NCI-H2107 treated with DMSO at 0.1 percent for 48 hours (cell line): ENCODE data around the gene STAT5B.
"Not testable (repeated sequence)": the region's sequence is repeated elsewhere in the genome, so short reads cannot be mapped to it uniquely, and the experiment has no call there.

Source experiments
- DNase-seq: peaks from one replicate; lab custom pipeline; 2025; ENCODE audit not compliant: unreplicated experiment; lab: John Stamatoyannopoulos, UW

The STAT5B gene

DNA sequence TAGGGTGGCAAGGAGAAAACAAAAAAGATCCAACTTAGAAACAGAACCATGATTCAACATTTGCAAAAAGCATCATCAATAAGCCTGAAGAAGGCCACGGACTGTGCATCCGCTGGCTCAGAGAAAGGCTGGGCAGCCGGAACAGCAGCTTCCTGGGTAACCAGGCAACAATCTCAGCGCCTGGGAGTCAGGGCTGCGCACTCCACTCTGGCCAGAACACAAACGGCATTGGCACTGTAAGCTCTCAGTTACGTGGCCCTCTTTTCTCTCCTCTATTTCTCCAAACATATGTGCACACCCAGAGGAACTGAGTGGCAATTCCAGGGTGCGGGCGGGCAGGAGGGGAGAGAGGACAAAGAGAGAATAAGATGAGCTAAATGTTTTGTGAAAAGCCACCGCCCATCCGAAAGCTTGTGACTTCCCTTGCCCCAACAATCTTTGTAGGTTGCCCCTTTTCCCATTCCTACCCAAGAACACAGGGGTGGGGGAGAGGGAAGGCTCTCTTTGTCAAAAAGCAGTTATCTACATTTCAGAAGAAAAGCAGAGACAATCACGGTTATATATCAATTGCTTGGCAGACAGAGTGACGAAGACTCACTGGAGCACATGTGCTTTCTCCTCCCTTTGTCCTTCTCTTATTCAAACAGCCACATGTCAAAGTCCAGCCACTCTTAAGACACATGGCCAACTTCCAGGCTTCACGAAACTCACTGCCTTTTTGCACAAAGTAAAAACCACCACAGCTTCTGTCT lies 75.3 kb downstream of the STAT5B start:
- DNase-seq = no peak

GRCh38 chr17:42199416-42200011 lies 76.7 kb downstream of the STAT5B start:
- no peak for DNase-seq

- no peak for DNase-seq
Measured at GRCh38 chr17:42198897-42199296, 77.3 kb downstream of the STAT5B start.

- DNase-seq = no peak
Measured at GRCh38 chr17:42197564-42198156, 78.5 kb downstream of the STAT5B start.

DNA sequence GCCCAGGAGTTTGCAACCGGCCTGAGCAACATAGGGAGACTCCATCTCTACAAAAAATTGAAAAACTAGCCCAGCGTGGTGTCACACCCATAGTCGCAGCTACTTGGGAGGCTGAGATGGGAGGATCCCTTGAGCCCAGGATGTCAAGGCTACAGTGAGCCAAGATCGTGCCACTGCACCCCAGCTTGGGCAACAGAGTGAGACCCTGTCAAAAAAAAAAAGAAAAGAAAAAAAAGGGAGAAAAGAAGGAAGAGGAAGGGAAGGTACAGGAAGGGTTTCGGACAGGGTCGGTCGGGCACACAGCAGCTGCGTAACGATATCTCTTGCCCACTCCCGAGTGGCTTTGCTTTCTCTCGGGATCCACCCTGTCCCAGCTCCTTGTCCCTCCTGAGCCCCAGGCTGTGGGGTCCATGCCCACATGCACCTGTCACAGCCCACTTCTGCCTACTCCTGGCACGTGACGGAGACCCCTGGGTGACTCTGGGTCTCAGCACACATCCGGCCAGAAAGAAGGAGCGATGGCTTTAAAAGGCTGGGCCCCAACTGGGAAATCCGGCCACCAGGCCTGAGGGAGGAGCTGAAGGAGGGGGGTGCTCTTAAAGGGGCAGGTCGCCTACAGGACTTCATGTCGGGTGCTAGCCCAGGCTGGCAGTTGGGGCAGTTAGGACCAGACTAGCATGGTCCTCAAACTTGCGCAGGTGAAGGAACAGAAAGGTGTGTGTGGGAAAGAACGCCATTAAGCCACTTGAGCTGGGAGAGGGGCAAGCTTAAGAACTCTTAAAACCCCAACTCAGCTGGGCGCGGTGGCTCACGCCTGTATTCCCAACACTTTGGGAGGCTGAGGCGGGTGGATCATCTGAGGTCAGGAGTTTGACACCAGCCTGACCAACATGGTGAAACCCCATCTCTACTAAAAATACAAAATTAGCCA lies 82.0 kb downstream of the STAT5B start, which contains the start of gene GHDC:
GHDC (minus strand) TSS at position 526 of the 931 bp plus-strand sequence. CDS start 913 bp downstream, outside the sequence.
- peak; percentile 75 for DNase-seq

GRCh38 chr17:42193216-42193968 lies 82.8 kb downstream of the STAT5B start:
- DNase-seq = no peak

GRCh38 chr17:42192189-42193126 lies 83.7 kb downstream of the STAT5B start:
- no peak for DNase-seq

DNA sequence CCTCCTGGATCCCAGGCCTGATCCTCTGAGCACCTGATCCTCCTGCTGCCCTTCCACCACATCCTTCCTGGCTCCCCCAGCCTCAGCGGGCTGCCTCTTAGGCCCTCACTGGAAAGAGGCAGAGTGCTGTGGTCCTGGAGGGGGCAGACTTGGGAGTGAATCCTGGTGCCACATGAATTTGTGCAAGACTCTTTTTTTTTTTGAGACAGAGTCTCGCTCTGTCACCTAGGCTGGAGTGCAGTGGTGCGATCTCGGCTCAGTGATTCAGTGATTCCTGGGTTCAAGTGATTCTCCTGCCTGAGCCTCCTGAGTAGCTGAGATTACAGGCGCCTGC lies 84.9 kb downstream of the STAT5B start:
- no peak for DNase-seq

DNA sequence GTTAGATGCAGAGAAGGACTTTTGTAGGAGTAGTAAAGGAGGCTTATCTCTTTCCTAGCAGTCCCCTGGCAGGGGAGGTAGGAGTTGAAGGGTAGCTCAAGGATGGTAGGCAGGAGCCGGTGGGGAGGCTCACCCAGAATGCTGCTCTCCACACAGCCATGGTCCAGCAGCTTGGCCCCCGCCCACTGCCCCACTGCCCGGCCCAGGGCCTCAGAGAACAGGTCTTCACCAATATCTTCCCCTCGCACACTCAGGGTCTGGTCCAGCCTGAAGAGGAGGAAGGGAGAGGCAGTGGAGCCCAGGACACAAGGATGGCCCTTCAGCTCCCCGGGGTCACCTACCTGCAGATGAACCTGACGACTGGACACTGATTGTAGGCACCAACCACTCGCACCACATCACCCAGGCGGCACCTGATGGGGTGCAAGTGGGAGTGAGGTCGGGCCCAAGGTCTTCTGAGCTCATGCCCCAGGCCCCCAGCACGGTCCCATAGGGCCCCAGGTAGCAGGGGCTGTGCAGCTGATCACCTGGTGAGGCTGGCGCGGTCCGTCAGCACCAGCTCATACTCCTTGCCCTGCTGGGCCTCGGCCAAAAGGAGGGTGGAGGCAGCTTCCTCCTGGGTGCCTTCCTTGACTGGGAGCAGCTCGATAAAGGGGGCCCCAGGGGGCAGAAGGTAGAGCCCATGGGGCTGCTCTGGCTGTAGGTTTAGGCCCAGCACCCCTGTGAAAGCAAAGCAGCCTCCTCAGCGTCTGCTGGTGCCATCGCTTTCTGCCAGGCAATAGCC lies 85.5 kb downstream of the STAT5B start:
- no peak for DNase-seq

- no peak for DNase-seq
Measured at GRCh38 chr17:42189651-42189965, 86.6 kb downstream of the STAT5B start.

DNA sequence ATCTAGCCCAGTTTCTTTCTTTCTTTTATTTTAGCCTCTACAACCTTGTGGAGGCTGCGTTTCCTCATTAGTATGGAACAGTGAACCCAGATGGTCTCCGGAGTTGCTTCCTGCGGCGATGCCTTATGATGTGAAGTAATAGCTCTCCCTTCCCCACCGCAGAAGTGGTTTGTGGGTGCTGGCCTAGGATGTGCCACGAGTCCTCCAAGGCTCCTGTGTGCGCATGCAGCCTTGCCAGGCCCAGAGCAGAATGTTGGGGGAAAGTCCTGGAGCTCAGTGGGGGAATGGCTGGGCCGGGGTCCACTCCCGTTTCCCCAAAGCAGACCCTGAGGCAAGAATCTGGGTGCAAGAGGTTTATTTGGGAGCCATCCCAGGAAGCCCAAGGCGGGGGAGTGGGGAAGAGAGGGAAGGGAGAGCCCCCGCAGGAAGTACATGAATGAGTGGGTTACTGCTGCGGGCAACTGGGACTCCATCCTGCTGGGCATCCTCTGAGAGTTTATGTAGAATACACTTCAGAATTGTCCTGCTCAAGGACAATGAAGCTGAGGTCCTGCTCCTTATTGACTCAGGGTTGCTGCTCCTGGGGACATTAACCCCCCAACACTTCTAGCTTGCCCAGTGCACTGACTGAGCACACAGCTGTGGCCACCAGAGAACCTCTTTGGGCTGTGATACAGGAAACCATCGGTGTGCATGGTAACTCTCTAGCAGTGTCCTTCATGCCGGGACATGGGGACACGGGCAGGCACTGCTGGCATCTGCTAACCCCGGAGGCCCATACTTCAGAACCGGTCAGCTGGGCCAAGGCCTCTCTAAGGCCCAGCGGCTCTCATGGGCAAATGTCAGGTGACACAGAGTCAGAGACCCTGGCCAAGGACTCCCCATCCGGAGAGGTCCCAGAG lies 87.2 kb downstream of the STAT5B start:
- DNase-seq = no peak

GRCh38 chr17:42187833-42188232 lies 88.4 kb downstream of the STAT5B start:
- no peak for DNase-seq

GRCh38 chr17:42186191-42186590 lies 90.0 kb downstream of the STAT5B start:
- not testable (repeated sequence) for DNase-seq

- no peak for DNase-seq
Measured at GRCh38 chr17:42185621-42185930, 90.6 kb downstream of the STAT5B start.

- DNase-seq = peak; percentile 8
Measured at GRCh38 chr17:42184713-42185620, 91.2 kb downstream of the STAT5B start, which contains the start of gene HCRT. Gene HCRT, minus strand, starts transcription at chr17:42185452. Its CDS starts 87 bp downstream, at chr17:42185365.

GRCh38 chr17:42183741-42184711 lies 92.2 kb downstream of the STAT5B start:
- DNase-seq = peak; percentile 14
